A204.1 (cell line): ENCODE measurements around the gene GRM8.

Experiments
- FAIRE-seq: peaks from 2 replicates; lab custom pipeline; 2012; peaks lifted over from hg19 to GRCh38; lab: Jason Lieb, UNC

The GRM8 gene

GRCh38 chr7:126657599-126658358, 595.0 kb downstream of the GRM8 start:
- no peak for FAIRE-seq

- FAIRE-seq = no peak
Measured at GRCh38 chr7:126657137-126657536, 595.6 kb downstream of the GRM8 start.

GRCh38 chr7:126656165-126656564, 596.6 kb downstream of the GRM8 start:
- FAIRE-seq = no peak

GRCh38 chr7:126637538-126637937, 615.2 kb downstream of the GRM8 start:
- no peak for FAIRE-seq

- FAIRE-seq = no peak
Measured at GRCh38 chr7:126635545-126635944, 617.2 kb downstream of the GRM8 start.

GRCh38 chr7:126608339-126608776, 644.4 kb downstream of the GRM8 start:
- no peak for FAIRE-seq

- FAIRE-seq = no peak
Measured at GRCh38 chr7:126606331-126606730, 646.4 kb downstream of the GRM8 start.

GRCh38 chr7:126605553-126605952, 647.2 kb downstream of the GRM8 start:
- no peak for FAIRE-seq

GRCh38 chr7:126605056-126605455, 647.7 kb downstream of the GRM8 start:
- no peak for FAIRE-seq

GRCh38 chr7:126589068-126589684, 663.6 kb downstream of the GRM8 start:
- FAIRE-seq = no peak

GRCh38 chr7:126578338-126578737, 674.4 kb downstream of the GRM8 start:
- no peak for FAIRE-seq

GRCh38 chr7:126574276-126575250, 678.2 kb downstream of the GRM8 start:
- FAIRE-seq = no peak

- FAIRE-seq = no peak
Measured at GRCh38 chr7:126570845-126571244, 681.9 kb downstream of the GRM8 start.

GRCh38 chr7:126569402-126569801, 683.3 kb downstream of the GRM8 start:
- no peak for FAIRE-seq

GRCh38 chr7:126557271-126557670, 695.5 kb downstream of the GRM8 start:
- FAIRE-seq = no peak

- no peak for FAIRE-seq
Measured at GRCh38 chr7:126541406-126541805, 711.3 kb downstream of the GRM8 start.

- FAIRE-seq = no peak
Measured at GRCh38 chr7:126535176-126535575, 717.6 kb downstream of the GRM8 start.

GRCh38 chr7:126533715-126534114, 719.0 kb downstream of the GRM8 start:
- FAIRE-seq = no peak

- FAIRE-seq = no peak
Measured at GRCh38 chr7:126529833-126530232, 722.9 kb downstream of the GRM8 start.

- no peak for FAIRE-seq
Measured at GRCh38 chr7:126529254-126529653, 723.5 kb downstream of the GRM8 start.

- no peak for FAIRE-seq
Measured at GRCh38 chr7:126525906-126526305, 726.8 kb downstream of the GRM8 start.

GRCh38 chr7:126524967-126525366, 727.8 kb downstream of the GRM8 start:
- FAIRE-seq = no peak

GRCh38 chr7:126511046-126511445, 741.7 kb downstream of the GRM8 start:
- FAIRE-seq = no peak
